GM23248 (cell line): ENCODE results near the gene RUNX1. TPM values are rescaled to one million over a fixed set of nuclear protein-coding genes. Genes with fewer than 3 reads are reported as not detected.
A peak's percentile ranks its signal among the peaks of the same experiment; 100 is the strongest.

Experiments
- DNase-seq: peaks from one replicate; pipeline ENCODE4 v3.0.0-alpha.2; 2015
- H2AFZ ChIP-seq: fragments of 200-600 bp; sonication (generic); 2 replicates; pipeline ENCODE4 v1.6.1; 2016; ENCODE audit warnings: antibody characterized with exemption
- H3F3A ChIP-seq: fragments of 200-600 bp; sonication (generic); 2 replicates; pipeline ENCODE4 v1.6.1; 2016; ENCODE audit warnings: mild to moderate bottlenecking, antibody characterized with exemption, mixed run types; ENCODE audit not compliant: insufficient read depth
- H3K27ac ChIP-seq: fragments of 200-600 bp; sonication (generic); 2 replicates; pipeline ENCODE4 v1.5.1; 2016; ENCODE audit warnings: mild to moderate bottlenecking
- H3K27me3 ChIP-seq: fragments of 200-600 bp; sonication (generic); replicated peaks from 2 replicates; pipeline ENCODE4 v1.6.1; 2016; ENCODE audit warnings: mild to moderate bottlenecking; ENCODE audit not compliant: insufficient read depth
- H3K36me3 ChIP-seq: fragments of 200-600 bp; sonication (generic); 2 replicates; pipeline ENCODE4 v1.6.1; 2016; ENCODE audit warnings: low read depth, mild to moderate bottlenecking
- H3K4me1 ChIP-seq: fragments of 200-600 bp; sonication (generic); 2 replicates; pipeline ENCODE4 v1.6.1; 2016; ENCODE audit warnings: mild to moderate bottlenecking; ENCODE audit not compliant: insufficient read depth
- H3K4me2 ChIP-seq: fragments of 200-600 bp; sonication (generic); one replicate; pipeline ENCODE4 v1.6.1; 2016; ENCODE audit warnings: mild to moderate bottlenecking; ENCODE audit not compliant: unreplicated experiment
- H3K4me3 ChIP-seq: fragments of 200-600 bp; sonication (generic); 2 replicates; pipeline ENCODE4 v1.5.1; 2016; ENCODE audit warnings: mild to moderate bottlenecking
- H3K79me2 ChIP-seq: fragments of 200-600 bp; sonication (generic); 2 replicates; pipeline ENCODE4 v1.6.1; 2016; ENCODE audit warnings: mild to moderate bottlenecking; ENCODE audit not compliant: insufficient read depth
- H3K9ac ChIP-seq: fragments of 200-600 bp; sonication (generic); 2 replicates; pipeline ENCODE4 v1.6.1; 2016; ENCODE audit warnings: mild to moderate bottlenecking
- H3K9me2 ChIP-seq: fragments of 200-600 bp; sonication (generic); 2 replicates; pipeline ENCODE4 v1.6.1; 2016; ENCODE audit warnings: mixed run types, mild to moderate bottlenecking, moderate library complexity; ENCODE audit not compliant: insufficient read depth
- H3K9me3 ChIP-seq: fragments of 200-600 bp; sonication (generic); one replicate; pipeline ENCODE4 v1.6.1; 2017; ENCODE audit warnings: low read depth
- H4K20me1 ChIP-seq: fragments of 200-600 bp; sonication (generic); 2 replicates; pipeline ENCODE4 v1.6.0; 2016; ENCODE audit not compliant: insufficient read depth
- EZH2 ChIP-seq: fragments of 200-600 bp; sonication (generic); IDR thresholded peaks from 2 replicates; pipeline ENCODE4 v1.6.1; 2018; ENCODE audit warnings: antibody characterized with exemption, mild to moderate bottlenecking; ENCODE audit not compliant: insufficient read depth, poor library complexity, severe bottlenecking
- EZH2phosphoT487 ChIP-seq: fragments of 200-600 bp; sonication (generic); IDR thresholded peaks from 2 replicates; pipeline ENCODE4 v1.6.1; 2018; ENCODE audit warnings: antibody characterized with exemption, moderate library complexity, mild to moderate bottlenecking, low read depth; ENCODE audit not compliant: insufficient read depth
- WGBS, 2 experiments: methylation state at CpG; one replicate each; pipeline ENCODE4 v1.1.6; 2015 to 2017; ENCODE audit warnings: low lambda C conversion rate in 2 of 2, low coverage in 1 of 2; ENCODE audit errors: missing lambda C conversion rate in 2 of 2; 5-methylcytosine and 5-hydroxymethylcytosine counted together
- in situ Hi-C: fragments of 300-500 bp; cut with MboI; formaldehyde crosslinking; loops from 2 replicates; pipeline ENCODE4 v1.15.0; 2020
- polyA plus RNA-seq: library from polyadenylated mRNA; unstranded; fragments of >200 nt; fragmentation: Nextera tagmentation; extraction: Ambion mirVana; gene quantifications from 2 replicates; pipeline ENCODE4 v1.2.1, GENCODE V29; 2016
- total RNA-seq: library from RNA; depleted of rRNA; stranded (reverse); fragments of >200 nt; shearing (Covaris generic); gene quantifications from 2 replicates; pipeline ENCODE4 v1.2.3, GENCODE V29; 2014

The RUNX1 gene
- total and polyA plus RNA-seq, 2 experiments from 2014 or later: 21.3 to 32.6 TPM

DNA sequence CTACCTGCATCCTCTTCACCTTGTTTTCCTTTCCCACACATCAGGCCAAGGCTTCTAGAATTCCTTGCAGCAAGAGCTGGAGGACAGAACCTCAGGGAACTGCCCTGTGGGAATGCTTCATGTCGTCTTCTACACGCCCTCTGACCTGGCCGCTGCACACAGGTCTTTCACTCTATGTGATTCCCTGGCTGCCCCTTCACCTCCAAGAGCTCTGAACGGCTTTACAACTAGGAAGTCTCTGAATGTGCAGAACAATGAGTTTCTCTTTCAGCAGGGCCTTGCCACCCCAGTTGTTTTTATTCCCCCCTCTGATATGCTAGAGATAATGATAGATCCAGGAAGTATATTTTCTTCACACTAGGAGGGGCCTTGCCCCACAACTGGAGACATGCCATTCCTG is 237.7 kb downstream of the RUNX1 start:
- WGBS, 2 experiments: 90 to 91% methylated on average over 4 of the region's 4 CpGs
- H3K27ac ChIP-seq: peak overlapping the region; percentile 100
- no peaks in the 10 kb centered on the region for H3K27me3 ChIP-seq
- no peak for TF ChIP-seq EZH2phosphoT487
- H3K4me1 ChIP-seq: peaks cover 86% of the 10 kb centered on the region
- no peaks in the 10 kb centered on the region for H4K20me1 ChIP-seq
- H3K9me3 ChIP-seq: peaks cover 2% of the 10 kb centered on the region
- H3K4me2 ChIP-seq: peak overlapping the region; percentile 57
- H3K4me3 ChIP-seq: no peak overlapping the region
- H2AFZ ChIP-seq: no peak overlapping the region
- no peaks in the 10 kb centered on the region for H3K9me2 ChIP-seq
- in situ Hi-C loops: no loop called here
- H3F3A ChIP-seq: peaks cover 99% of the 10 kb centered on the region
- H3K36me3 ChIP-seq: peaks cover 26% of the 10 kb centered on the region
- no peak for DNase-seq
- H3K9ac ChIP-seq: peak overlapping the region; percentile 66
- peaks cover 52% of the 10 kb centered on the region for H3K79me2 ChIP-seq

GRCh38 chr21:34810786-34811185 is 238.3 kb downstream of the RUNX1 start:
- H3K27me3 ChIP-seq: no peaks in the 10 kb centered on the region
- peak overlapping the region; percentile 100 for H3K27ac ChIP-seq
- peaks cover 53% of the 10 kb centered on the region for H3K79me2 ChIP-seq
- H4K20me1 ChIP-seq: no peaks in the 10 kb centered on the region
- H3K4me1 ChIP-seq: peaks cover 82% of the 10 kb centered on the region
- TF ChIP-seq EZH2phosphoT487 (no peak), EZH2 (no peak)
- H3K9me3 ChIP-seq: peaks cover 2% of the 10 kb centered on the region
- no peak overlapping the region for H3K4me2 ChIP-seq
- WGBS, 2 experiments: 89 to 94% methylated on average over 6 of the region's 6 CpGs
- H3K9ac ChIP-seq: no peak overlapping the region
- H3K9me2 ChIP-seq: no peaks in the 10 kb centered on the region
- in situ Hi-C loops: no loop called here
- H3K4me3 ChIP-seq: no peak overlapping the region
- H3F3A ChIP-seq: peaks cover 99% of the 10 kb centered on the region
- H3K36me3 ChIP-seq: peaks cover 27% of the 10 kb centered on the region
- H2AFZ ChIP-seq: no peak overlapping the region
- DNase-seq: no peak

- WGBS, 2 experiments: 77 to 78% methylated on average over 6 of the region's 6 CpGs
- peak overlapping the region; percentile 100 for H3K27ac ChIP-seq
These were observed 239.3 kb downstream of the RUNX1 start for GRCh38 chr21:34809822-34810221.

DNA sequence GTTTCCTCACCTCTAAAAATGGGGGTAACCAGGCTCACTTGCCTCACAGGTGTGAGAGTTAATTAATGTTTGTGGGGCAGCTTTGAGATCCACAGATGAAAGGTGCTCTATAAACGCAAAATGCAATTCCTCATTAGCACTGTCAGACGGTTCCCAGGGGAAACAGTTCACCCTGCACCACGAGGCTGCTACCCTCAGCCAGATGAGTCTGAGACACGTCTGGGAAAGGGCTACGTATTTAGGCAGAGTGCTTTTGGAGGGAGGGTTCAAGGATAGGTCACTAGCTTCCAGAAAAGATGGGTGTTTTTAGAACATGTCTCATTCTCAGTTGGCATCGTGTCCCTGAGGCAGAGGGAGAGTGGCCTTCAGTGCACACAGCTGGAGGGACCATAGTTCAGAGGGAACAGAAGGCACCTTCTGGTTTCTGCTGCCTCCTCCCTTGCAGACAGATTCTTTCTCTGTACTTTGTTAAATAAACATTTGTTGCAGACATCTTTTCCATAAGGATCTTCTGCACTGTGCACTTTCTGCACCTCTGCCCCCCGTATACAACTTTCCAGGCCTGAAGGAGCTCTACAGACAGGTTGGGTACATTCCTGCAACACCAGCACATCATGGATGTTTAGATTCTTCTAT is 240.4 kb downstream of the RUNX1 start:
- Histone ChIP-seq H3K36me3 (peaks cover 32% of the 10 kb centered on the region), H3K9ac (peak overlapping the region; percentile 93), H3K79me2 (peaks cover 55% of the 10 kb centered on the region), H3K27ac (peak overlapping the region; percentile 100), H3F3A (peaks cover 97% of the 10 kb centered on the region), H3K4me1 (peaks cover 61% of the 10 kb centered on the region), H4K20me1 (no peaks in the 10 kb centered on the region), H3K4me2 (peak overlapping the region; percentile 70), H3K9me3 (peaks cover 2% of the 10 kb centered on the region), H2AFZ (no peak overlapping the region), H3K27me3 (no peaks in the 10 kb centered on the region), H3K9me2 (no peaks in the 10 kb centered on the region), H3K4me3 (peak overlapping the region; percentile 39)
- in situ Hi-C loops: no loop called here
- DNase-seq: peak; percentile 91
- WGBS, 2 experiments: 9% methylated on average over 7 of the region's 7 CpGs
- TF ChIP-seq EZH2phosphoT487 (no peak), EZH2 (no peak)

More at GRCh38 chr21:34809822-34810221, 239.3 kb downstream of the RUNX1 start:
- Histone ChIP-seq H4K20me1 (no peaks in the 10 kb centered on the region), H3K4me1 (peaks cover 72% of the 10 kb centered on the region), H3K36me3 (peaks cover 34% of the 10 kb centered on the region), H3F3A (peaks cover 99% of the 10 kb centered on the region), H3K27me3 (no peaks in the 10 kb centered on the region), H3K9ac (0 out of 2 replicates have a peak overlapping the region, but pooled peaks have one; percentile 93), H3K79me2 (peaks cover 53% of the 10 kb centered on the region), H3K9me3 (peaks cover 2% of the 10 kb centered on the region), H3K4me2 (peak overlapping the region; percentile 70), H2AFZ (no peak overlapping the region), H3K4me3 (no peak overlapping the region), H3K9me2 (no peaks in the 10 kb centered on the region)
- TF ChIP-seq EZH2 (no peak), EZH2phosphoT487 (no peak)
- in situ Hi-C loops: no loop called here
- DNase-seq: no peak
